Bronchial epithelial cell (primary cell): Measurements from ENCODE around the gene KCND3. TPM values are rescaled to one million over a fixed set of nuclear protein-coding genes. Genes with fewer than 3 reads are reported as not detected.

ENCODE experiments used
- DNase-seq: peaks from one replicate; pipeline ENCODE4 v3.0.0-alpha.2; 2010; ENCODE audit warnings: low read depth
- FAIRE-seq: peaks from 2 replicates; lab custom pipeline; 2011; peaks lifted over from hg19 to GRCh38; lab: Jason Lieb, UNC
- H3K27me3 ChIP-seq: 2 replicates; pipeline ENCODE4 v1.5.1; 2011; ENCODE audit warnings: low read length; ENCODE audit not compliant: control insufficient read depth, insufficient read depth
- H3K36me3 ChIP-seq: 2 replicates; pipeline ENCODE4 v1.5.1; 2011; ENCODE audit warnings: low read length; ENCODE audit not compliant: control insufficient read depth, insufficient read depth
- H3K4me3 ChIP-seq: 2 replicates; pipeline ENCODE4 v1.5.1; 2011; ENCODE audit warnings: mild to moderate bottlenecking, low read depth, low read length, control low read depth
- total RNA-seq: library from RNA; depleted of rRNA; stranded (reverse); fragments of >200 nt; gene quantifications from 2 replicates; pipeline ENCODE4 v1.2.1, GENCODE V29; 2014
- TF ChIP-seq, protein P1 (sequence below): IDR thresholded peaks from 2 replicates; pipeline ENCODE4 v1.5.1; 2011; ENCODE audit warnings: mild to moderate bottlenecking, moderate library complexity, low read length, control low read depth, inconsistent platforms; ENCODE audit not compliant: insufficient read depth, severe bottlenecking

The KCND3 gene
- total RNA-seq, 1 donor from 2014 or later, result under 0.01 TPM

DNA sequence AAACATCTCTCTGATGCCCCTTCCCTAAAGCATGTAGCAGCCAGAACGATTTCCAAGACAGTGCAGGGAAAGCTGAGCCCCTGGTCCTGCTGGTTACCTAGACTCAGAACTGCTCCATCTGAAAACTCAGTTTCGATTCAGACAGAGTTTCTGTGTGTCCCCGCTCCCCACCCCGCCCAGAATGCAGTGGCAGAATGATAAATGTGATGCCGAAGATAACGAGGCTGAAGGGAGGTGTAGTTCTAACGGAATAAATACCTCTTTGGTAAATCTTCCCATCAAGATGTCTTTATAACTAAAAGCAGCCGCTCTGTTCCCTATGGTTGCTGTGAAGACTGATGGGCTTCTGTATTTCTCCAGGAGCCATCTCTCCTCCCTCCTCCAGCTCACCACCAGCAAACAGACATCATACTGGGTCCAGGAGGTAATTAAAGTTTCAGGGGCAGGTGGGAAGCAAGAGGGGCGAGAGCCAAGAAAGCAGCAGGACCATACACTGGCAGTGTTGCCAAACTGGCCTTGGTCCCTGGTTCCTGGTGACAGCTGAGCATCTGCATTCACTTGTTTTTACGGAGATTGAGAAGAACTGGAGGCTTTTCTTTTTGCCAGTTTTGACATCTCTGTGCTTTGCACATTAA lies 156.8 kb downstream of the KCND3 start:
- H3K27me3 ChIP-seq, result no peaks in the 10 kb centered on the region
- FAIRE-seq, result no peak
- H3K4me3 ChIP-seq, result no peak overlapping the region
- TF ChIP-seq, protein P1, sequence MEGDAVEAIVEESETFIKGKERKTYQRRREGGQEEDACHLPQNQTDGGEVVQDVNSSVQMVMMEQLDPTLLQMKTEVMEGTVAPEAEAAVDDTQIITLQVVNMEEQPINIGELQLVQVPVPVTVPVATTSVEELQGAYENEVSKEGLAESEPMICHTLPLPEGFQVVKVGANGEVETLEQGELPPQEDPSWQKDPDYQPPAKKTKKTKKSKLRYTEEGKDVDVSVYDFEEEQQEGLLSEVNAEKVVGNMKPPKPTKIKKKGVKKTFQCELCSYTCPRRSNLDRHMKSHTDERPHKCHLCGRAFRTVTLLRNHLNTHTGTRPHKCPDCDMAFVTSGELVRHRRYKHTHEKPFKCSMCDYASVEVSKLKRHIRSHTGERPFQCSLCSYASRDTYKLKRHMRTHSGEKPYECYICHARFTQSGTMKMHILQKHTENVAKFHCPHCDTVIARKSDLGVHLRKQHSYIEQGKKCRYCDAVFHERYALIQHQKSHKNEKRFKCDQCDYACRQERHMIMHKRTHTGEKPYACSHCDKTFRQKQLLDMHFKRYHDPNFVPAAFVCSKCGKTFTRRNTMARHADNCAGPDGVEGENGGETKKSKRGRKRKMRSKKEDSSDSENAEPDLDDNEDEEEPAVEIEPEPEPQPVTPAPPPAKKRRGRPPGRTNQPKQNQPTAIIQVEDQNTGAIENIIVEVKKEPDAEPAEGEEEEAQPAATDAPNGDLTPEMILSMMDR, result no peak
- no peaks in the 10 kb centered on the region for H3K36me3 ChIP-seq
- no peak for DNase-seq

DNA sequence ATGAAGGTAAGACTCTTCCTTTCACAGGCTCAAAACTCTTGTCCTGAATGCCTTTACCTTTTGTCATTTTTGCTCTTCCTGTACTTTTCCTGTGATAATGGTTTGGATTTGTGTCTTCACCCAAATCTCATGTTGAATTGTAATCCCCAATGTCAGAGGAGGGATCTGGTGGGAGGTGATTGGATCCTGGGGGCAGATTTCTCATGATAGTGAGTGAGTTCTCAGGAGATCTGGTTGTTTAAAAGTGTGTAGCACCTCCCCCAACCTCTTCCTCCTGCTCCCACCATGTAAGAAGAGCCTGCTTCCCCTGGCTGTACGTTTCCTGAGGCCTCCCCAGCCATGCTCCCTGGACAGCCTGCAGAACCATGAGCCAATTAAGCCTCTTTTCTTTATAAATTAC lies 158.3 kb downstream of the KCND3 start:
- no peak for DNase-seq
- no peak overlapping the region for H3K4me3 ChIP-seq
- FAIRE-seq, result no peak
- TF ChIP-seq, protein P1, result no peak
- H3K36me3 ChIP-seq, result no peaks in the 10 kb centered on the region
- no peaks in the 10 kb centered on the region for H3K27me3 ChIP-seq

DNA sequence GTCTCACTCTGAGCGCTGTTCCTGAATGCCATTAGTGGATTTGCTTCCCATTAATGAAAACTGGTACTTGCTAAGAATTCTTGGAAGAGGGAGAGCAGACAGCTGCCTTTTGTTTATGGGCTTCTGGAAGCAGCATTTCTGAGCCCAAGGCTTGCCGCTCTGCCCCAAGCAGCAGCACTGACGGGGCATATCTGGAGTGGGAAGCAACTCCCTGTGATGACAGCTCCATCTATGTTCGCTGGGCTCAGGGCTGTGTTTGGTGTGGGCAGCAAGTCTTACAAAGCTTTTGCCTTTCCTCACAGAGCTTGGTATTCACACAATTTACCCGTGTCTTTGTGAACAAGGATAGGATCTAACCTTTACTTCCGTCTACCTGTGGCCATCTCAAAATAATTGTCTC lies 161.5 kb downstream of the KCND3 start:
- Histone ChIP-seq H3K27me3 (peaks cover 2% of the 10 kb centered on the region), H3K36me3 (no peaks in the 10 kb centered on the region), H3K4me3 (no peak overlapping the region)
- FAIRE-seq (no peak), DNase-seq (no peak)
- TF ChIP-seq, protein P1, result no peak

DNA sequence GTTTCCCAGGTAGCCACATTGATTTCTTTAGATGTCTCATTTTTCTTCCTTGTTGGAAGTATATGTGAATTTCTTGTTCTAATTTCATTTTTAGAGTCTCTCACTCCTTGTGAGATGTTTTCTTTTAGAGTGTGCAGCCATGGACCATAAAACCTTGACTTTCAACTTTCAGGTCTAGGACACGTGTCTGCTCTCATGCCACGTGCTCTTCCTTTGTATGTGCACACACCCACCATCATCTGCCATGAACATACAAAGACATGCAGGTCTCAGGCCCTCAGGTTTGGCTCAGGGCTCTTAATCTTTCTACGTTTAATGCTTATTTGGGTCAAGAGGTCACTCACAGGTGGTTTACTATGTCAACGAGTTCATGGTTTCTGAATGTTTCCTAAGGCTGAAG lies 163.2 kb downstream of the KCND3 start:
- FAIRE-seq, result no peak
- no peak overlapping the region for H3K4me3 ChIP-seq
- no peaks in the 10 kb centered on the region for H3K36me3 ChIP-seq
- H3K27me3 ChIP-seq, result peaks cover 2% of the 10 kb centered on the region
- TF ChIP-seq, protein P1, result no peak
- no peak for DNase-seq

DNA sequence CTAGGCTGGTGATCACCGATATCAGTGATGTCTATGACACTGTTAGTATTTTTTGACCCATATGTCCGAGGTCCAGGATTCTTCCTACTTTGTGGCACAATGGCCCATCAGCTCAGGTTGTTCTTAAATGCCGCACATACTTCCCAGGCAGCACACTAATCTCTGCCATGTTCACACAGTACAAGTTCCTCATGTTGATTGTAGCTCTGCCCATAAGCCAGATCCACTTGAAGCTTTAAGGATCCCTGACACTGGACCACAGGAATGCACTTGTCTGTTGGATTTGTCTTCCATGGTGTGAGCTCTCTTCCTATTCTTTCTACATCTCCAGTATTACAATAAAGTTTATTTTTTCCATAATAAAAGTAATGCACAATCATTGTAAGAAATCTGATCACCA lies 164.3 kb downstream of the KCND3 start:
- TF ChIP-seq, protein P1, result no peak
- FAIRE-seq (no peak), DNase-seq (no peak)
- no peaks in the 10 kb centered on the region for H3K36me3 ChIP-seq
- no peak overlapping the region for H3K4me3 ChIP-seq
- H3K27me3 ChIP-seq, result peaks cover 2% of the 10 kb centered on the region

DNA sequence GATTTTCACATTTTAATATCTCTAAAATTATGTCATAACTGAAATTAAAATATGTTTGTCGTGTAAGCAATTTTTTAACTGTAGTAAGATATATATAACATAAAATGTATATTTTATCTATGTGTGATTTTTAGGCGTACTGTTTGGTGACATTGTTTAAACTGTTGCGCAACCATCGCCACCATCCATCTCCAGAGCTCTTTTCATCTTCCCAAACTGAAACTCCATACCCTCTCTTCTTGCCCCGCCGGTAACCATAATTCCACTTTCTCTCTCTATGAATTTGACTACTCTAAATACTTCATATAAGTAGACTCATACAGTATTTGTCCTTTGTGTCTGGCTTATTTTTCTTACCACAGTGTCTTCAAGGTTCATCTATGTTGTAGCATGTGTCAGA lies 167.3 kb downstream of the KCND3 start:
- no peak for FAIRE-seq
- peaks cover 2% of the 10 kb centered on the region for H3K27me3 ChIP-seq

More for the DNA sequence above, 167.3 kb downstream of the KCND3 start:
- no peak for DNase-seq
- no peak overlapping the region for H3K4me3 ChIP-seq
- no peaks in the 10 kb centered on the region for H3K36me3 ChIP-seq
- TF ChIP-seq, protein P1, result no peak
